Right lobe of liver (tissue), 4 donors: ENCODE measurements around the gene DHX16.

Experiments used
- CTCF ChIP-seq, 4 donors: fragments of 200-600 bp in 3 of 4; fragments of 450-650 bp in 1 of 4; IDR thresholded peaks; one replicate each; pipeline versions ENCODE4 v1.5.1 to v1.8.0; 2016 to 2022; ENCODE audit warnings: antibody characterized with exemption in 4 of 4, mild to moderate bottlenecking in 2 of 4
- POLR2A ChIP-seq: fragments of 450-650 bp; IDR thresholded peaks from one replicate; pipeline ENCODE4 v1.6.1; 2017; ENCODE audit warnings: antibody characterized with exemption, mild to moderate bottlenecking
- donor health status: DM: no; HTN: no; CAD: no.
- donor health status: DM: no; HTN: no; CAD: no.
- donor health status: DM: no; HTN: yes; CAD: no.

- TF ChIP-seq CTCF (IDR thresholded peaks at IDR 0.05) (no peak), POLR2A (peak; percentile 57)
These were observed 25.3 kb downstream of the DHX16 start for GRCh38 chr6:30647242-30648116.
